GM21367 (cell line): ENCODE measurements around the gene ETV3.

Source experiments
- ATAC-seq: cut with Tn5 transposase; IDR thresholded peaks from one replicate; pipeline ENCODE4 v1.9.1; 2021; ENCODE audit not compliant: unreplicated experiment

The ETV3 gene

GRCh38 chr1:157095091-157095490 lies 43.1 kb downstream of the ETV3 start:
- ATAC-seq = no peak

GRCh38 chr1:157092831-157093230 lies 45.4 kb downstream of the ETV3 start:
- no peak for ATAC-seq

GRCh38 chr1:157091668-157092273 lies 46.4 kb downstream of the ETV3 start:
- ATAC-seq = no peak

GRCh38 chr1:157091186-157091585 lies 47.0 kb downstream of the ETV3 start:
- no peak for ATAC-seq

- ATAC-seq = no peak
Observed at GRCh38 chr1:157090771-157091170, 47.4 kb downstream of the ETV3 start.

- no peak for ATAC-seq
Observed at GRCh38 chr1:157090196-157090647, 48.0 kb downstream of the ETV3 start.

- ATAC-seq = no peak
Observed at GRCh38 chr1:157089789-157090188, 48.4 kb downstream of the ETV3 start.

- ATAC-seq = no peak
Observed at GRCh38 chr1:157088607-157089006, 49.6 kb downstream of the ETV3 start.

- no peak for ATAC-seq
Observed at GRCh38 chr1:157087030-157087429, 51.2 kb downstream of the ETV3 start.

- no peak for ATAC-seq
Observed at GRCh38 chr1:157086299-157086698, 51.9 kb downstream of the ETV3 start.

GRCh38 chr1:157085421-157085820 lies 52.8 kb downstream of the ETV3 start:
- no peak for ATAC-seq

- ATAC-seq = no peak
Observed at GRCh38 chr1:157084720-157085119, 53.5 kb downstream of the ETV3 start.

- ATAC-seq = no peak
Observed at GRCh38 chr1:157081707-157082106, 56.5 kb downstream of the ETV3 start.

GRCh38 chr1:157080714-157081113 lies 57.5 kb downstream of the ETV3 start:
- no peak for ATAC-seq

- no peak for ATAC-seq
Observed at GRCh38 chr1:157077394-157077793, 60.8 kb downstream of the ETV3 start.

GRCh38 chr1:157073944-157074685 lies 64.1 kb downstream of the ETV3 start:
- ATAC-seq = no peak
